ENCODE results near the gene TSGA10. TPM values are rescaled to one million over a fixed set of nuclear protein-coding genes. Genes with fewer than 3 reads are reported as not detected.

Gene TSGA10
- total and polyA plus RNA-seq, 4 donors = 3.8 to 37.3 (median 9.1) TPM

GRCh38 chr2:99169534-99169933 is 14.8 kb upstream of the TSGA10 start:
- Histone ChIP-seq H3K27ac (ENCODE audit: low read depth in 1 of 2, low read length in 1 of 2) (no peak overlapping the region), H3K9me3 (ENCODE audit: control insufficient read depth in 4 of 4, insufficient read depth in 3 of 4, low read length in 3 of 4) (no peaks in the 10 kb centered on the region), H3K4me3 (no peak overlapping the region), H3K4me1 (ENCODE audit: control insufficient read depth in 5 of 5, insufficient read depth in 5 of 5, low read length in 5 of 5) (peaks cover 0 to 2% (median 0%) of the 10 kb centered on the region in 5 donors), H3K27me3 (ENCODE audit: control insufficient read depth in 3 of 3, insufficient read depth in 3 of 3, low read length in 2 of 3) (no peaks in the 10 kb centered on the region), H3K9ac (ENCODE audit: insufficient read depth in 1 of 2, low read length in 2 of 2) (no peak overlapping the region), H3K36me3 (ENCODE audit: control insufficient read depth in 4 of 4, insufficient read depth in 4 of 4, low read length in 4 of 4) (peaks cover 8 to 17% (median 13%) of the 10 kb centered on the region in 4 donors)
- no peak for DNase-seq
- no peak for ATAC-seq (ENCODE audit: insufficient read depth, low FRiP score)
- WGBS, 2 donors = 47 to 66% methylated on average over 1 of the region's 1 CpG
- no peak for TF ChIP-seq CTCF (IDR thresholded peaks at IDR 0.05; ENCODE audit: control extremely low read depth, extremely low read depth)

- peak in 1 of 3 donors; percentile 28 for DNase-seq
- no peaks in the 10 kb centered on the region for H3K27me3 ChIP-seq (ENCODE audit: control insufficient read depth in 3 of 3, insufficient read depth in 3 of 3, low read length in 2 of 3)
- peaks cover 0 to 2% (median 0%) of the 10 kb centered on the region in 5 donors for H3K4me1 ChIP-seq (ENCODE audit: control insufficient read depth in 5 of 5, insufficient read depth in 5 of 5, low read length in 5 of 5)
- no peak overlapping the region for H3K4me3 ChIP-seq
- H3K27ac ChIP-seq (ENCODE audit: low read depth in 1 of 2, low read length in 1 of 2) = no peak overlapping the region
- peak; percentile 85 for ATAC-seq (ENCODE audit: insufficient read depth, low FRiP score)
- TF ChIP-seq CTCF (IDR thresholded peaks at IDR 0.05; ENCODE audit: control extremely low read depth, extremely low read depth) = no peak
- 74 to 86% methylated on average over 5 of the region's 5 CpGs for WGBS, 2 donors
- H3K9me3 ChIP-seq (ENCODE audit: control insufficient read depth in 4 of 4, insufficient read depth in 3 of 4, low read length in 3 of 4) = no peaks in the 10 kb centered on the region
- H3K9ac ChIP-seq (ENCODE audit: insufficient read depth in 1 of 2, low read length in 2 of 2) = no peak overlapping the region
- peaks cover 5 to 14% (median 11%) of the 10 kb centered on the region in 4 donors for H3K36me3 ChIP-seq (ENCODE audit: control insufficient read depth in 4 of 4, insufficient read depth in 4 of 4, low read length in 4 of 4)
Observed at GRCh38 chr2:99166218-99166617, 11.5 kb upstream of the TSGA10 start.

GRCh38 chr2:99159594-99159993 is 4.9 kb upstream of the TSGA10 start:
- H3K27ac ChIP-seq (ENCODE audit: low read depth in 1 of 2, low read length in 1 of 2) = no peak overlapping the region
- TF ChIP-seq CTCF (IDR thresholded peaks at IDR 0.05; ENCODE audit: control extremely low read depth, extremely low read depth) = no peak
- peaks cover 0 to 7% (median 5%) of the 10 kb centered on the region in 5 donors for H3K4me1 ChIP-seq (ENCODE audit: control insufficient read depth in 5 of 5, insufficient read depth in 5 of 5, low read length in 5 of 5)
- peaks cover 5 to 19% (median 11%) of the 10 kb centered on the region in 4 donors for H3K36me3 ChIP-seq (ENCODE audit: control insufficient read depth in 4 of 4, insufficient read depth in 4 of 4, low read length in 4 of 4)
- DNase-seq (no peak), ATAC-seq (ENCODE audit: insufficient read depth, low FRiP score) (no peak)
- no peaks in the 10 kb centered on the region for H3K9me3 ChIP-seq (ENCODE audit: control insufficient read depth in 4 of 4, insufficient read depth in 3 of 4, low read length in 3 of 4)
- no peak overlapping the region for H3K9ac ChIP-seq (ENCODE audit: insufficient read depth in 1 of 2, low read length in 2 of 2)
- H3K27me3 ChIP-seq (ENCODE audit: control insufficient read depth in 3 of 3, insufficient read depth in 3 of 3, low read length in 2 of 3) = no peaks in the 10 kb centered on the region
- no peak overlapping the region for H3K4me3 ChIP-seq
- WGBS, 2 donors = 91% methylated on average over 4 of the region's 4 CpGs

DNA sequence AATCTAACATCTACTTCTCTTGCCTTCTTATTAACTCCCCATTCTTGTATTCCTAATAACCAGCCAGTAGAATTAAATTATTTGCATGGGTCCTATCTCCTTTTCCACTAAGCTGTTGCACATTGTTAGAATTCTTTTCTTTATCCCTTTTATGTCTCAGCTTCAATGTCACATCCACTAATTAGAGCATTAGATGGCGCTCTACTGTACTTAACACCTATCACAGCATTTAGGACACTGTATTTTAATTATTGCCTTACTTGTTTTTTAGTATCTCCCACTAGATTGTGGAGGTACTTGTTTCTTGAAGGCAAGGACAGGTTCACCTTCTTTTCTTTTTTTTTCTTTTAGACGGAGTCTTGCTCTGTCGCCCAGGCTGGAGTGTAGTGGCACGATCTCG is 3.9 kb upstream of the TSGA10 start:
- Histone ChIP-seq H3K36me3 (ENCODE audit: control insufficient read depth in 4 of 4, insufficient read depth in 4 of 4, low read length in 4 of 4) (peaks cover 5 to 19% (median 11%) of the 10 kb centered on the region in 4 donors), H3K27ac (ENCODE audit: low read depth in 1 of 2, low read length in 1 of 2) (no peak overlapping the region), H3K9ac (ENCODE audit: insufficient read depth in 1 of 2, low read length in 2 of 2) (no peak overlapping the region), H3K9me3 (ENCODE audit: control insufficient read depth in 4 of 4, insufficient read depth in 3 of 4, low read length in 3 of 4) (no peaks in the 10 kb centered on the region), H3K4me1 (ENCODE audit: control insufficient read depth in 5 of 5, insufficient read depth in 5 of 5, low read length in 5 of 5) (peaks cover 4 to 16% (median 5%) of the 10 kb centered on the region in 5 donors), H3K27me3 (ENCODE audit: control insufficient read depth in 3 of 3, insufficient read depth in 3 of 3, low read length in 2 of 3) (no peaks in the 10 kb centered on the region), H3K4me3 (no peak overlapping the region)
- TF ChIP-seq CTCF (IDR thresholded peaks at IDR 0.05; ENCODE audit: control extremely low read depth, extremely low read depth) = no peak
- DNase-seq (no peak), ATAC-seq (ENCODE audit: insufficient read depth, low FRiP score) (no peak)
- WGBS, 2 donors = 95% methylated on average over 5 of the region's 5 CpGs
